Karpas-422 (cell line): ENCODE data around the gene SNAP47. TPM values are rescaled to one million over a fixed set of nuclear protein-coding genes. Genes with fewer than 3 reads are reported as not detected.

Source experiments
- DNase-seq: peaks from one replicate; pipeline ENCODE4 v3.0.0-alpha.2; 2015
- H2AFZ ChIP-seq: fragments of 200-600 bp; sonication (generic); 2 replicates; pipeline ENCODE4 v1.6.1; 2014; ENCODE audit warnings: antibody characterized with exemption, low read length, mixed read lengths
- H3K27ac ChIP-seq: fragments of 200-600 bp; sonication (generic); 2 replicates; pipeline ENCODE4 v1.5.1; 2014; ENCODE audit warnings: mild to moderate bottlenecking, low read length, moderate library complexity
- H3K27me3 ChIP-seq: fragments of 200-600 bp; sonication (generic); 2 replicates; pipeline ENCODE4 v1.6.1; 2014; ENCODE audit warnings: low read length, mixed read lengths
- H3K36me3 ChIP-seq: fragments of 200-600 bp; sonication (generic); 2 replicates; pipeline ENCODE4 v1.6.1; 2014; ENCODE audit warnings: low read length, mixed read lengths; ENCODE audit not compliant: insufficient read depth
- H3K4me1 ChIP-seq: fragments of 200-600 bp; sonication (generic); 2 replicates; pipeline ENCODE4 v1.6.1; 2014; ENCODE audit warnings: mild to moderate bottlenecking, low read length, mixed read lengths
- H3K4me2 ChIP-seq: fragments of 200-600 bp; sonication (generic); 2 replicates; pipeline ENCODE4 v1.6.1; 2014; ENCODE audit warnings: low read length, low read depth, mild to moderate bottlenecking; ENCODE audit not compliant: poor library complexity, severe bottlenecking
- H3K4me3 ChIP-seq: fragments of 200-600 bp; sonication (generic); 2 replicates; pipeline ENCODE4 v1.5.1; 2014; ENCODE audit warnings: mild to moderate bottlenecking, antibody characterized with exemption, low read length, mixed read lengths
- H3K79me2 ChIP-seq: fragments of 200-600 bp; sonication (generic); 2 replicates; pipeline ENCODE4 v1.6.1; 2014; ENCODE audit warnings: mild to moderate bottlenecking, low read length, mixed read lengths
- H3K9ac ChIP-seq: fragments of 200-600 bp; sonication (generic); 2 replicates; pipeline ENCODE4 v1.6.0; 2014; ENCODE audit warnings: low read length
- H3K9me2 ChIP-seq: fragments of 200-600 bp; sonication (generic), shearing (Covaris generic); replicated peaks from 2 replicates; pipeline ENCODE4 v1.6.0; 2014; ENCODE audit warnings: mild to moderate bottlenecking, low read length, moderate library complexity; ENCODE audit not compliant: insufficient read depth
- H3K9me3 ChIP-seq: fragments of 300-700, 200-600 bp; sonication (generic); 2 replicates; pipeline ENCODE4 v1.6.1; 2014; ENCODE audit warnings: low read length, mixed read lengths
- H4K20me1 ChIP-seq: fragments of 200-600 bp; sonication (generic); 2 replicates; pipeline ENCODE4 v1.6.1; 2014; ENCODE audit warnings: mild to moderate bottlenecking, antibody characterized with exemption, low read length, low read depth; ENCODE audit not compliant: insufficient read depth
- total RNA-seq: library from RNA; depleted of rRNA; stranded (reverse); fragments of >200 nt; shearing (Covaris generic); gene quantifications from 2 replicates; pipeline ENCODE4 v1.2.3, GENCODE V29; 2014; ENCODE audit warnings: low replicate concordance

Gene SNAP47
- total RNA-seq, 1 experiment from 2014 or later: 15.3 TPM

DNA sequence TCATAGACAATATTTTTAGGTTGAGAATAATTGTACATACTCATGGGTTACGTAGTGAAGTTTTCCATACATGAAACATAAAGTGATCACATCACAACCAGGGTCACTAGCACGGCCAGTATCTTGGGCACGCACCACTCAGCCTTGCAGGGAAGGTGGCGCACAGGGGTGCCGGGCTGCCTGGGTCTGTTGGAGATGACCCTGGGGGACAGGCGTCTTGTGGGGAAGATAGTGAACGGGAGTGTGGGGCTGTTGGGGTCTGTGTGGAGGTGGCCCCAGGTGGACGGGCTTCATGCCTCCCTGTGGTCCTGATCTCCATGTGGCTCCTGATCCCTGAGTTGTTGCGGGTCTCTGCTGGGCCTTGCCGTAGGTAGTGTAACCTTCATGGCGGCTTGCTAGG, 41.9 kb downstream of the SNAP47 start:
- H3K4me2 ChIP-seq: no peak overlapping the region
- no peak overlapping the region for H3K9ac ChIP-seq
- H4K20me1 ChIP-seq: no peaks in the 10 kb centered on the region
- no peak overlapping the region for H3K4me3 ChIP-seq
- H3K4me1 ChIP-seq: no peaks in the 10 kb centered on the region
- no peak for DNase-seq
- H3K27ac ChIP-seq: no peak overlapping the region
- H3K9me3 ChIP-seq: no peaks in the 10 kb centered on the region
- H3K36me3 ChIP-seq: no peaks in the 10 kb centered on the region
- H2AFZ ChIP-seq: no peak overlapping the region
- no peaks in the 10 kb centered on the region for H3K9me2 ChIP-seq
- H3K27me3 ChIP-seq: no peaks in the 10 kb centered on the region
- no peaks in the 10 kb centered on the region for H3K79me2 ChIP-seq

- H3K4me1 ChIP-seq: no peaks in the 10 kb centered on the region
- H3K4me3 ChIP-seq: no peak overlapping the region
- no peaks in the 10 kb centered on the region for H3K36me3 ChIP-seq
- H3K9me2 ChIP-seq: no peaks in the 10 kb centered on the region
- no peaks in the 10 kb centered on the region for H3K79me2 ChIP-seq
- H3K27me3 ChIP-seq: no peaks in the 10 kb centered on the region
- no peak overlapping the region for H2AFZ ChIP-seq
- H4K20me1 ChIP-seq: no peaks in the 10 kb centered on the region
- no peaks in the 10 kb centered on the region for H3K9me3 ChIP-seq
- DNase-seq: no peak
- H3K27ac ChIP-seq: no peak overlapping the region
- H3K9ac ChIP-seq: no peak overlapping the region
- no peak overlapping the region for H3K4me2 ChIP-seq
Measured at GRCh38 chr1:227777646-227778045, 42.4 kb downstream of the SNAP47 start.

GRCh38 chr1:227778401-227778947, 43.2 kb downstream of the SNAP47 start:
- Histone ChIP-seq H3K4me1 (no peaks in the 10 kb centered on the region), H3K36me3 (no peaks in the 10 kb centered on the region), H3K27me3 (no peaks in the 10 kb centered on the region), H3K27ac (no peak overlapping the region), H3K79me2 (no peaks in the 10 kb centered on the region), H3K9me2 (no peaks in the 10 kb centered on the region), H3K4me2 (no peak overlapping the region), H2AFZ (no peak overlapping the region), H3K9ac (no peak overlapping the region), H3K9me3 (no peaks in the 10 kb centered on the region), H4K20me1 (no peaks in the 10 kb centered on the region), H3K4me3 (no peak overlapping the region)
- no peak for DNase-seq

GRCh38 chr1:227779021-227779441, 43.8 kb downstream of the SNAP47 start:
- no peaks in the 10 kb centered on the region for H3K79me2 ChIP-seq
- H3K27ac ChIP-seq: no peak overlapping the region
- no peak overlapping the region for H3K4me3 ChIP-seq
- no peak overlapping the region for H3K9ac ChIP-seq
- no peak for DNase-seq
- H3K4me1 ChIP-seq: no peaks in the 10 kb centered on the region
- no peaks in the 10 kb centered on the region for H3K27me3 ChIP-seq
- no peaks in the 10 kb centered on the region for H3K9me2 ChIP-seq
- no peak overlapping the region for H2AFZ ChIP-seq
- no peaks in the 10 kb centered on the region for H4K20me1 ChIP-seq
- H3K36me3 ChIP-seq: no peaks in the 10 kb centered on the region
- no peak overlapping the region for H3K4me2 ChIP-seq
- no peaks in the 10 kb centered on the region for H3K9me3 ChIP-seq

GRCh38 chr1:227779685-227780084, 44.5 kb downstream of the SNAP47 start:
- Histone ChIP-seq H3K9ac (no peak overlapping the region), H4K20me1 (no peaks in the 10 kb centered on the region), H3K4me2 (no peak overlapping the region), H3K79me2 (no peaks in the 10 kb centered on the region), H3K27me3 (no peaks in the 10 kb centered on the region), H3K4me1 (no peaks in the 10 kb centered on the region), H3K9me2 (no peaks in the 10 kb centered on the region), H3K36me3 (no peaks in the 10 kb centered on the region), H2AFZ (no peak overlapping the region), H3K9me3 (no peaks in the 10 kb centered on the region), H3K4me3 (no peak overlapping the region), H3K27ac (no peak overlapping the region)
- no peak for DNase-seq

DNA sequence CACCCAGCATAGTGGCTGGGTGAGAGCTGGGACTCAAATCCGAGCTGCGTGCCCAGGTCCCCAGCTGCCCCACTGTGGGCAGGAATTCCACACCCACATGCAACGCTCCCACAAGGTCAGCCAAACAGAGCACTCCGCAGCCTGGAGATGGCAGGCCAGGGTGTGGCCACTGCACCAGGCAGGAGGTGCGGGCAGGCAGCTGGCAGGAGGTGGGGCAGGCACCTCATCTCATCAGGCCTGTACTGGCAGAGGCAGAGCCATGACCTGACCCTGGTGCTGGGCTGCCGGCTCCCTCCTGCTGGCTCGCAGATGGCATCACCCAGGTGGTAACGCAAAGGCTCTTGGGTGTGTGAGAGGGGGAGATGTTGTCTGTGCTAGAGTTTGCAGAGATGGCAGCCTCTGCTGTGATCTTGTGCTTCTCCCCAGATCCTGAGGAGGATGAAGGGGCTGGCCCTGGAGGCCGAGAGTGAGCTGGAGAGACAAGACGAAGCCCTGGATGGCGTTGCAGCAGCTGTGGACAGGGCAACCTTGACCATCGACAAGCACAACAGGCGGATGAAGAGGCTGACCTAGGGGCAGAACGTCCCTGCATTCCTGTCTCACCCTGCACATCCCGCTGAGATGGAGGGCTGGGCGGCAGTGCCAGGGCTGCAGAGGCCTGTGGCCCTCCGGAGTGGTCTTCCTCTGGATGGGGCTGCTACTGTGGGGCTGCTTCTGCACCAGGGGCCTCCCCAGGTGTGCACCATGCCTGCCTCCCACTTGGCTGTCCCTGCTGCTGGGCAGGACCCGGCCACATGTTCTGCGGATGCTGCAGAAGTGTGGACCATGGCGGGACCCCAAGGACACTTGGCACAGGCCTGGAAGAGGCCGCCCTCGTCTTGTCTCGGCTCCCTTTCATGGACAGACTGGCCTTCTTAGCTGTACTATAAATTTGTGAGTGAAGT, 45.1 kb downstream of the SNAP47 start:
- Histone ChIP-seq H3K9me2 (no peaks in the 10 kb centered on the region), H3K4me1 (no peaks in the 10 kb centered on the region), H3K9me3 (no peaks in the 10 kb centered on the region), H3K27ac (no peak overlapping the region), H3K79me2 (no peaks in the 10 kb centered on the region), H3K27me3 (no peaks in the 10 kb centered on the region), H3K4me3 (no peak overlapping the region), H4K20me1 (no peaks in the 10 kb centered on the region), H3K4me2 (no peak overlapping the region), H2AFZ (no peak overlapping the region), H3K36me3 (no peaks in the 10 kb centered on the region), H3K9ac (no peak overlapping the region)
- no peak for DNase-seq

DNA sequence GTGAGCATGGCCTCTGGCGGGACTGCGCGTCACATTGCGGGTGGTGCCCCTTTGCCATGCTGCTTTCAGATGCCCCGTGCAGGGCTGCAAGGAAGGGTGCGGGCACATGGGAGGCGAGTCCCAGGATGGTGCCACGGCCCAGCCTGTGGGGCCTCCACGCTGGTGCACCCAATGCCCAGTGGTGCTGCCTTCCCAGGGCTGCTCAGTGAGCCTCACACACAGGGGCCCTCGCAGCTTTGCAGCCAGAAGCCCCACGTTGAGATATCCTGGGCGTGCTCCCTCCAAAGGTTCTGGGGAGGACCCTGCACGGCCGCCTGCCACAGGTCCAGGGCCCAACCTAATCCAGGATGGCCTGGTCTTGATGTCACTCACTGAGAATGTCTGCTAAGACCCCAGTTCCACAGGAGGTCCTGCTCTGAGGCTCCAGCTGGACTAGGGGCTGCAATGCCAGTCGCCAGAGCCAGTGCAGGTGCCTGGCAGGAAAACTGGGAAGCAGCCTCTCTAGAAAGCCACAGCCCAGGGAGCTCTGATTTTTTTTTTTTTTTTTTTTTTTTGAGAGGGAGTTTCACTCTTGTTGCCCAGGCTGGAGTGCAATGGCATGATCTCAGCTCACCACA, 46.2 kb downstream of the SNAP47 start:
- no peaks in the 10 kb centered on the region for H3K9me2 ChIP-seq
- H4K20me1 ChIP-seq: no peaks in the 10 kb centered on the region
- H3K4me1 ChIP-seq: no peaks in the 10 kb centered on the region
- no peak overlapping the region for H3K27ac ChIP-seq
- no peaks in the 10 kb centered on the region for H3K36me3 ChIP-seq
- no peak overlapping the region for H3K4me2 ChIP-seq
- no peak overlapping the region for H3K4me3 ChIP-seq
- DNase-seq: no peak
- H3K9ac ChIP-seq: no peak overlapping the region
- H2AFZ ChIP-seq: no peak overlapping the region
- no peaks in the 10 kb centered on the region for H3K27me3 ChIP-seq
- no peaks in the 10 kb centered on the region for H3K79me2 ChIP-seq
- H3K9me3 ChIP-seq: no peaks in the 10 kb centered on the region

DNA sequence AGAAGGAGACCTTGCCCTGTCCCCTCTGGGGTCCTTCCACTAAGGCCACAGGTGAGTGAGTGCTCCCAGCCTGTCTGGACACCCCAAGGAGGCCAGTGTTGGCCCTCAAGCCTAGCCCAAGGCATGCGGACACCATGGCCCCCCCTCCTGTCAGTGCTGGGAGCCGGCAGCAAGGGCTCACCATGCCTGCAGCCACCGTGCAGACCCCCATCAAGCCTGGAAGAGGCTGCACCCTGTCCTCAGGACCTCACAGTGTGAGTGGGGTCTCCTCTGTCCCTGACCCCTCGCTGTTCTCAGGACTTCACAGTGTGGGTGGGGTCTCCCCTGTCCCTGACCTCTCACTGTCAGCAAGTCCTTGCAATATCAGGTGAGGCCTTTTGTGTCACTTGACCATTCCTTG, 47.0 kb downstream of the SNAP47 start:
- Histone ChIP-seq H3K9me3 (no peaks in the 10 kb centered on the region), H2AFZ (no peak overlapping the region), H3K4me1 (no peaks in the 10 kb centered on the region), H3K9me2 (no peaks in the 10 kb centered on the region), H3K36me3 (no peaks in the 10 kb centered on the region), H3K27me3 (no peaks in the 10 kb centered on the region), H4K20me1 (no peaks in the 10 kb centered on the region), H3K9ac (no peak overlapping the region), H3K4me3 (no peak overlapping the region), H3K79me2 (no peaks in the 10 kb centered on the region), H3K4me2 (no peak overlapping the region), H3K27ac (no peak overlapping the region)
- no peak for DNase-seq
